Fibroblast of skin of scalp (primary cell): ENCODE data around the gene KLRK1. TPM values are rescaled to one million over a fixed set of nuclear protein-coding genes. Genes with fewer than 3 reads are reported as not detected.
"Not testable (repeated sequence)": the region's sequence is repeated elsewhere in the genome, so short reads cannot be mapped to it uniquely, and the experiment has no call there.

Experiments
- DNase-seq: peaks from one replicate; pipeline ENCODE4 v3.0.0-alpha.2; 2013
- polyA plus RNA-seq, 2 experiments: library from polyadenylated mRNA; unstranded; fragments of 120-200 nt; gene quantifications; one replicate each; pipeline ENCODE4 v1.2.1, GENCODE V29; 2013; ENCODE audit not compliant: insufficient read length in 2 of 2

The KLRK1 gene
- not detected for polyA plus RNA-seq (2013, experiment 1 of 2; ENCODE audit: insufficient read length)
- polyA plus RNA-seq (2013, experiment 2 of 2; ENCODE audit: insufficient read length), result not detected

DNA sequence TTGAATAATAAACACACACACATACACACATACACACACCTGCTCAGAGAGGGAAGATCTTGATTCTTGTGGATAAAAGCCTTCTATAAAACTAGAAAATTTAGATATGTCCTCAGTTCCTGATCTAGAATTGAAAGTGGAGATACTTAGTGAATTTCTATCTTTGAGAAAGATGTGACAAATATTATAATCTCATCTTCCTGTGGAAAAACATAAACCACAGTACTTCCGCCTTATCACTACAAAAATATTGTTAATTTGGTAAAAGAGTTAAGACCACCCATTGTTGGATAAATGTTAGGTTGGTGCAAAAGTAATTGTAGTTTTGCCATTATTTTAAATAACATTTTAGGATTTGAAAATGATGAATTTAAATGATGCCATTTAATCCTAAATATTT, at the start of gene KLRK1:
KLRK1 (minus strand) TSS at position 138 of the 400 bp plus-strand sequence. CDS start 1,231 bp downstream, outside the sequence.
- no peak for DNase-seq

DNA sequence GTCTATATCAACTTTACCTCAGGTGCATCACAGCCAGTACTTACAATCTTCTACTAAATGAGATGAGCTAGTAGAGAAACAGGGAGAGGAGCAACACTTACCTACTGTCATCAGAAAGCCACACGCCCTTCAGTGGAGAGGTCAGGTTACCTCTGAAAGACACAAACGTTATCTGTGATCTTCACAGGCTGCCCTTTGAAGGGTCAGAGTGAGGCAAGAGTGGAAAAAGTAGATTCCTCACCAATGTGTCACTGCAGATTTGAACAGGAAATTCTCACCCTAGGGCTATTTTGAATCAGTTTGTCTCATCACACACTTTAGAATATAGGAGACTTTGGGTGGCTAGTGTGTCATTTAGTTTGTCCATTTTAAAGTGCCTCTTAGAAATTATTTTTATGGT, 47.8 kb upstream of the KLRK1 start:
- DNase-seq, result not testable (repeated sequence)

DNA sequence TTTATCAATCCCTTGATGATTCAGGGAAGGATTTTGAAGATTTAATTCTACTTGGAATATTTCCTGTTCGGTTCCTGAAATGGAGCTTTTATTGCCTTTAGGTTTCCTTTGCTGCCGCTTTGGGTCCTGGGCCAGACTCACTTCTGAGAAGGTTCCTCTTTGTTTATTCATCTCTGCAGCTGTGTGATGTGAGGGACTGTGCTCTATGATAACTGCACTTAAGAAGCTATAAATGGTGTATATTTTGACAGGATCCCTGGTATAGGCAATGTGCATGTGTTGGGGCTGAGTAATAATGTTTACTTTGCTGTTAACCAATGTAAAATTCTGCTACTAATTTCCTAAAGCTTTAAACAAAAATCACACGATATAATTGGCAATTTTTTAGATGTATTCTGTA, 46.0 kb upstream of the KLRK1 start, which contains the start of gene KLRC2:
KLRC2 (minus strand) TSS at position 195 of the 400 bp plus-strand sequence; CDS start at position 171, 24 bp downstream.
- DNase-seq, result peak; percentile 1

DNA sequence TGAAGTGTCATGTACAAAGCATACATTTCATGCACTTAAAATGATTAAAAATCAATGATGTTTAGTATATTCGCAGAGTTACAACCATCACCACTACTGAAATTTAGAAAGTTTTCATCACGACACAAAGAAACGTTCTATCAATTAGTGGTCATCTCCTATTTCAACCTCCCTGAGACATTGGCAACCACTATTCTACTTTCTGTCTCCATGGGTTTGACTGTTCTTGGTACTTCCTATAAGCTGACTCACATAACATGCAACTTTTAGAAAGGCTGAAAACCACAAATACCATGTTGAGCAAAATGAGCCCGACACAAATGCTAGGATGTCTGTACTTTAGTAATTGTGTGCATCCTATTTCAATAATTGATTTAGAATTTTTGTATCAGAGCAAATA, 40.8 kb upstream of the KLRK1 start:
- peak; percentile 29 for DNase-seq

DNA sequence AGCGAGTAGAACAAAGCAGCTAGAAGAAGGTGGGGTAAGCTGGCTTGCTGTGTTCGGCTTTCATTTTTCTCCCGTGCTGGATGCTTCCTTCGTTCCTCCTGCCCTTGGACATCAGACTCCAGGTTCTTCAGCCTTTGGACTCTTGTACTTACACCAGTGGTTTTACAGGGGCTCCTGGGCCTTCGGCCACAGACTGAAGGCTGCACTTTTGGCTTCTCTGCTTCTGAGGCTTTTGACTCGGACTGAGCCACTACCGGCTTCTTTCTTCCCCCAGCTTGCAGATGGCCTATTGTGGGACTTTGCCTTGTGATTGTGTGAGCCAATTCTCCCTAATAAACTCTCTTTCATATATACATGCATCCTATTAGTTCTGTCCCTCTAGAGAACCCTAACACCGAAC, 36.1 kb upstream of the KLRK1 start:
- DNase-seq, result not testable (repeated sequence)

DNA sequence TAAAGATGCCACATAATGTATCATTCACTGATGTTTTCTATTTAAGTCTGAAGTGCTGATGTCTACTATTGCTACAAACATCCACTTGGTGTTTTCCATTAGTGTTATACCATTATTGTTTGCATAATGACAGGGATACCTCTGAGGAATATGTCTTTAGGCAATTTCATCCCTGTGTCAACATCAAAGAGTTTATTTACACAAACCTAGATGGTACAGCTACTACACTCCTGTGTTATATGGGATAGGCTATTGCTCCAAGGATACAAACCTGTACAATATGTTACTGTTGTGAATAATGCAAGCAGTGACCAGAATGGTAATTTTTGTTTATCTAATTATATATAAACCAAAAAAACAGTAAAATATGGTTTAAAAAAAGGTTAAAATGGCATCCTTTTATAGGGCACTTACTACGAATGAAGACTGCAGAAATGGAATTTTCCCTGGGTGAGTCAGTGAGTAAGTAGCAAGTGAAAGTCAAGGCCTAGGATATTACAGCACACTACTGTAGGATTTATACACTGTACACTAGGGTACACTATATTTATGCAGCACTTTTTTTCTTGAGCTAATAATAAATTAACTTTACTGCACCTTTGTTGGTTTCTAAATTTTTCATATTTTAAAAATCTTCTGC, 34.5 kb upstream of the KLRK1 start:
- DNase-seq, result not testable (repeated sequence)

DNA sequence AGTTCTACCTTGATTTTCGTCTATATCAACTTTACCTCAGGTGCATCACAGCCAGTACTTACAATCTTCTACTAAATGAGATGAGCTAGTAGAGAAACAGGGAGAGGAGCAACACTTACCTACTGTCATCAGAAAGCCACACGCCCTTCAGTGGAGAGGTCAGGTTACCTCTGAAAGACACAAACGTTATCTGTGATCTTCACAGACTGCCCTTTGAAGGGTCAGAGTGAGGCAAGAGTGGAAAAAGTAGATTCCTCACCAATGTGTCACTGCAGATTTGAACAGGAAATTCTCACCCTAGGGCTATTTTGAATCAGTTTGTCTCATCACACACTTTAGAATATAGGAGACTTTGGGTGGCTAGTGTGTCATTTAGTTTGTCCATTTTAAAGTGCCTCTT, 32.3 kb upstream of the KLRK1 start:
- not testable (repeated sequence) for DNase-seq

DNA sequence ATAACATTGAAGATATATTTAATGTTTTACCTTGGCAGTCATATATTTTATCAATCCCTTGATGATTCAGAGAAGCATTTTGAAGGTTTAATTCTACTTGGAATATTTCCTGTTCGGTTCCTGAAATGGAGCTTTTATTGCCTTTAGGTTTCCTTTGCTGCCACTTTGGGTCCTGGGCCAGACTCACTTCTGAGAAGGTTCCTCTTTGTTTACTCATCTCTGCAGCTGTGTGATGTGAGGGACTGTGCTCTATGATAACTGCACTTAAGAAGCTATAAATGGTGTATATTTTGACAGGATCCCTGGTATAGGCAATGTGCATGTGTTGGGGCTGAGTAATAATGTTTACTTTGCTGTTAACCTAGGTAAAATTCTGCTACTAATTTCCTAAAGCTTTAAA, 30.5 kb upstream of the KLRK1 start, which contains the start of gene KLRC3:
KLRC3 (minus strand) TSS at position 262 of the 400 bp plus-strand sequence; CDS start at position 217, 45 bp downstream.
- not testable (repeated sequence) for DNase-seq

DNA sequence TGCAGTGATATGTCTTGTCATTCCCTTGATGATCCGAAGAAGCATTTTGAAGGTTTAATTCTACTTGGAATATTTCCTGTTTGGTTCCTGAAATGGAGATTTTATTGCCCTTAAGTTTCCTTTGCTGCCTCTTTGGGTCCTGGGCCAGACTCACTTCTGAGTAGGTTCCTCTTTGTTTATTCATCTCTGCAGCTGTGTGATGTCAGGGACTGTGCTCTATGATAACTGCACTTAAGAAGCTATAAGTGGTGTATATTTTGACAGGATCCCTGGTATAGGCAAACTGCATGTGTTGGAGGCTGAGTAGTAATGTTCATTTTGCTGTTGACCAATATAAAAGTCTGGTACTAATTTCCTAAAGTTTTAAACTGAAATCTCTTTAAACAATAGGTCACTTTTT, 19.6 kb upstream of the KLRK1 start, which contains the start of gene KLRC4:
KLRC4 (minus strand) TSS at position 366 of the 400 bp plus-strand sequence; CDS start at position 184, 182 bp downstream.
- no peak for DNase-seq

DNA sequence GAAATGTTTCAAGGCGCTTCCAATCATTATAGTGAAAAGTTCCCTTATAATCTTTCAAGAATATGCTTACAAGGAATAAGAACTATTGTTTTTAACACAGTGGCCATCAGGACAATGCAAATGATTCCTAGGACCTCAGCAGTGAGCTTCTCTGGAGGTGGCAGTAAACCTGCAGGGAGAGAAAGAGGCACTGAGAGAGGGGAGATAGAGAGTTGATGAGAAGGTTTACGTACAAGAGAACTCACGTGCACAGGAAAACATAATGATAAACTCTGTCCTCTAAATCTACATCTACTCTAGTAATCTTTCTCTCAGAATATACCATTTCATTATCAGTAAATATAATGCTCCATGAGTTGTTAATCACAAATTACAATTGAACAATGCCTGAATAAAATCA, 19.0 kb upstream of the KLRK1 start:
- DNase-seq, result no peak

DNA sequence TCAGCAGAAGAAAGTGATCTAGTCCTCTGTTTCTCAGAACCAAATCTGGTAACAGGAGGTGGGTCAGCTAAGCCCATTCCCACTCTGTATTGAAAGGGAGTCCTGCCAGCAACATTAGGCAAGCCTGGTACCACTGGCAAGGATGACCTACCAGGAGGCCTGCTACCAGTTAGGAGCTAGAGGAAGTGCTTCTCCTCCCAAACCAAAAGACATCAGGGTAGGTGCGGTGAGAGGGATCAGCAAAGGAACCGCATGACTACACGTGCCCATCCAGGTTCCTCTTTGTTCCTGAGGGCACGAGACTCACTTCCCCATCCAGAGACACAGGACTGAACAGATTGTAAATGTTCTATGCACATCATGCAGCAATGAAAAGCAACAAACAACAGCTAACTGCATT, 16.9 kb upstream of the KLRK1 start:
- DNase-seq, result no peak

DNA sequence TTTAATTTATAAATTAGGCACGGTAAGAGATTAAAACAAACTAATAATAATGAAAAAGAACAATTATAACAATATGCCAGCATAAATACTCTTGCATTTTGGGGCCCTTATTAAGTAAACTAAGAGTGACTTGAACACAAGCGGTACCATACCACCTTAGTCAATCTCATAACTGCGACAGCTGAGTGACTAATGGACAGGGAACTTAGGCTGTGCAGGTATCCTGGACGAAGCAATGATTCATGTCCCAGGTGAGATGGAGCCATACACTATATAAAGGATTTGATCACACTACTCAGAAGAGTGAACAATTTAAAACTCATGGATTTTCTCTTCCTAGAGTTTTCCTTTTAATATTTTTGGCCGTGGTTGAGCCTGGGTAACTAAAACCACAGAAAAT, 15.5 kb upstream of the KLRK1 start:
- DNase-seq, result no peak

DNA sequence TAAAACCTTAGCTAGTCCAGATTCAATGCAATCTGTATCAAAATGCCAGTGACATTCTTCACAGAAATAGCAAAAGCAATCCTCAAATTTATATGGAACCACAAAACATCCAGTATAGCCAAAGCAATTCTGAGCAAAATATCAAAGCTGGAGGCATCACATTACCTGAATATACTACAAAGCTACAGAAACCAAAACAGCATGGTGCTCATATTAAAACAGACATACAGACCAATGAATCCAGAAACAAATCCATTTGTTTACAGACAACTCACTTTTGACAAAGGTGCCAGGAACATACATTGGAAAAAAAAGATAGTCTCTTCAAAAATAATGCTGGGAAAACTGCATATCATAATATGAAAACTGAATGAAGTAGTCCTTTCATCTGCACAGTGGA, 15.0 kb upstream of the KLRK1 start:
- no peak for DNase-seq

DNA sequence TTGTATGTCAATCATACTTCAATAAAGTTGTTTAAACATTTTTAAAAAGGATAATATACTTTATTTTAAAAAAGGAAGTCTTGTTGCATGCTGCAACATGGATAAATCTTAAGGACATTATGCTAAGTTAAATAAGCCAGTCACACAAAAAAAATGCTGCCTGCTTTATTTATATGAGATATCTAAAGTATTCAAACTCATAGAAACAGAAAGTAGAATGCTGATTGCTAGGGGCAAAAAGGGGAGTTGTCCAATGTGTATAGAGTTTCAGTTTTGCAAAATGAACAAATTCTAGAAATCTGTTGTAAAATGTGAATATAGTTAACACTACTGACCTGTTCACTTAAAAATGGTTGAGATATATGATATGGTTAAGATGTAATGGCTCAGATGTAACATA, 11.0 kb upstream of the KLRK1 start:
- no peak for DNase-seq

DNA sequence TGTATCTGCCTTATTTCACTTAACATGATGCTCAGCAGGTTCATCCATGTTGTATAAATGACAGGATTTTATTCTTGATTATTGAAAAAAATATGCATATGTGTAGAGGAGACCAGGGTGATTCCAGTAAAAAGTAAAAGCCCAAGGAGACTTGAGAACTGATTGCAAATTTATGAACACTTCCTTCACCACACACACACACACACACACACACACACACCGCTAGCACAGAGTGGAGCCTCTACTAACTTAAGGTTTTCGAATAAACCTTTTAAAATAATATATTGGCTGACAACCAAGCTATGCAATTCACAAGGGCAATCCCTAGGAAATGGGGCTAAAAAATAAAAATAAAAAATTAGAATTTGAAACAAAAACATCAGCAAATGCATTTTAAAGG, 8.3 kb upstream of the KLRK1 start:
- no peak for DNase-seq

DNA sequence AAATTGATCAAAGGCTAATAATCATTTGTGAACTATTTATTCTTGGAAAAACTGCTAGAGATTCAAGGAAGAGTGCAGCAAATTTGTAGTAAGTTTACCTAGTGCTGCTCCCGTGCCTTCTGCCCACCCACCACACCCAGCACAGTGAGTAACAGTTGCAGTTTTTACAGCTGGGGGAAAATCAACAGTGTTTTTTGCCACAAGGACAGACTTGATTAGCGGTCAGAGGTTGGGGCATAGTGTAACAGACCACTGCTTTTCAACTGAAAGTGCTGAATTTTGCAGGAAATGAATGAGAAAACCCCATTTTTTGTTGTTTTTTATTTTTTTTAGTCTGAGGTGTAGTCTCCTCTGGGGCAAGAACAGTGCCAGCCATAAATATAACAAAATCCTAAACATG, 7.5 kb upstream of the KLRK1 start:
- DNase-seq, result no peak

DNA sequence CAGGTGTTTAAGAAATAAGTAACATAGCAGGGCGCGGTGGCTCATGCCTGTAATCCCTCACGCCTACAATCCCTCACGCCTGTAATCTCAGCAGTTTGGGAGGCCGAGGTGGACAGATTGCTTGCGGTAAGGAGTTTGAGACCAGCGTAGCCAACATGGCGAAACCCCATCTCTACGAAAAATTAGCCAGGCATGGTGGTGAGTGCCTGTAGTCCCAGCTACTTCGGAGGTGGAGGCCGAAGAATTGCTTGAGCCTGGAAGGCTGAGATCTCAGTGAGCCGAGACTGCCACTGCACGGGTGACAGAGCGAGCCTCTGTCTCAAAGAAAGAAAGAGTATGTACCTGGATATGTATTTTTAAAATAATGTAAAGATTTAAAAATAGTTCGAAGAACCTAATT, 6.3 kb upstream of the KLRK1 start:
- not testable (repeated sequence) for DNase-seq

DNA sequence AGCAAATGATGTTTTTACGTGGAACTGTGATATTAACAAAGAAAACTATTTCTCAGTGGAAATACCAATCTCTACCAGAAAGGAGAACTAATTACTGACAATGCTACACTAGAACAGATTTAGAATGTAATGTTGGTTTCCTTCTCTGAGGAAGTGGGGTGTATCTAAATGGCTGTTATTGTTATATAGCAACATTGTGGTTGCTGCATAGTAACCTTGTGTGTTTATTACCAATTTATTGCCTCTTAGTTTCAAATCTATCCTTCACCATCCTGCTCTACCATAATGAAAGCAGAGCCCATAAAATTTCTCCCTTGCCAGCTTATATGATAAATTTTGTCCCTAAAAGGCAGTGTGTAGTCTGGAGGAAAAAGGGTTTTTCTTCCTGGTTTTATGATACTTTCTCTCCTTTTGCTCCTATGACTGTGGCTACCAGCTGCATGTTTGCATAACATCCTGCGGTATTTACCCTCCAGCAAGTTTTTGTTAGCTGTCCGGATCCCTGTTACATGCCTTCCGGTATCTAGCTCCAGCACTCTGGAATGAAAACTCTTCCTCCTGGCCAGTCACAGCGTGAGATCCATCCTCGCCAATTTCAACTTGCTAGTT, 5.7 kb upstream of the KLRK1 start:
- peak; percentile 88 for DNase-seq

DNA sequence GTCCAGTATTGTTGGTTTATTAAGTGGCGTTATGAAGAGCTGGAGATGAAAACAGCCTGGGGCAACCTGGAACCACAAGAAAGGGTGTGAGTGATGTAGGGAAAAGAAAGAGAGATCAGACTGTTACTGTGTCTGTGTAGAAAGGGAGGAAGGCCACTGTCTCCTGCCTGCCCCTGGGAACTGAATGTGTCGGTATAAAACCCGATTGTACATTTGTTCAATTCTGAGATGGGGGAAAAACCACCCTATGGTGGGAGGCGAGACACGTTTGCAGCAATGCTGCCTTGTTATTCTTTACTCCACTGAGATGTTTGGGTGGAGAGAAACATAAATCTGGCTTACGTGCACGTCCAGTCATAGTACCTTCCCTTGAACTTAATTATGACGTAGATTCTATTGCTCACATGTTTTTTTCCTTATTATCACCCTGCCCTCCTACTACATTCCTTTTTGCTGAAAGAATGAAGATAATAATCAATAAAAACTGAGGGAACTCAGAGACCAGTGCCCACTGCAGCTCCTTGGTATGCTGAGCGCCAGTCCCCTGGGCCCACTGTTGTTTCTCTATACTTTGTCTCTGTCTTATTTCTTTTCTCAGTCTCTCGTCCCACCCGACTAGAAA, 4.8 kb upstream of the KLRK1 start:
- not testable (repeated sequence) for DNase-seq

DNA sequence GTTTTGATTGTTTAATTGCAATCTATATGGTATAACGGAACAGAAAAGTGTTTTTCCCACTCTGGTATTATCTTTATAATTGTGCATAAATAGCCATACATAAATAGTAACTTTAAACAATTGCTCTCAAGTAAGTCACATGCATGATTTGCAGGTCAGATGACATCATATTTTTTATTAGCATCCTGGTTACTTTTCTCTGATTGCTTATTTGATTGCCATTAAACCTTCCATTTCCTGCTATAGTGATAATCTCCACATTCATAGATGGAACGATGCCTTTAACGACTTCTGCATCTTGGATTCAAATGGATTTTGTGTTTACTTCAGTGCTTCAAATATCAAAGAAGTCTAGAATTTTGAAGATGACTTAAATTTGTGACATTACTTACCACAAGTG, 3.5 kb upstream of the KLRK1 start:
- DNase-seq, result no peak

DNA sequence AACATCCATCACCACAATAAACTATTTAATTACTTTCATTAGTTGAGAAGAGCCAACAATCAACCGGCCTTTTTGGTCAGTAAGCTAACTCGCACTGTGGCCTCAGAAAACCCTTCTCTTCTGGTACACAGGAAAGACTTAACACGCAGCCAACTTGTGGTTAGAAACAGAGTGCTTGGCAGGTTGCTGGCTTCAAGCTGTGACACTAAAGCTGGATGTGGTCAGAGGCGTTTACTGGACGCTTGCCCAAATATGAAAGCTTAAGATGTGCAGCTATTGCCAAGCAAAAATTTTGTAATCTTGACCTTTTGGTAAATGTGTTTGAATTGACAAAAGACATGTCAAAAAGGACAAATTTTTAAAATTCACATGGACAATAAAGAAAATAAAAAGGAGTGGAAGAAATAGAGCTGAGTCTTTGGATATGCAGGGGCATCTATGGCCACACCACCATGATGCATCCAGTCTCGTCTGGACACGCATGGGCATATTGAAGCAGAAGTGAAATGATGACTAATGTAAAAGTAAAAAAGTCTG, 2.6 kb upstream of the KLRK1 start:
- peak; percentile 94 for DNase-seq

DNA sequence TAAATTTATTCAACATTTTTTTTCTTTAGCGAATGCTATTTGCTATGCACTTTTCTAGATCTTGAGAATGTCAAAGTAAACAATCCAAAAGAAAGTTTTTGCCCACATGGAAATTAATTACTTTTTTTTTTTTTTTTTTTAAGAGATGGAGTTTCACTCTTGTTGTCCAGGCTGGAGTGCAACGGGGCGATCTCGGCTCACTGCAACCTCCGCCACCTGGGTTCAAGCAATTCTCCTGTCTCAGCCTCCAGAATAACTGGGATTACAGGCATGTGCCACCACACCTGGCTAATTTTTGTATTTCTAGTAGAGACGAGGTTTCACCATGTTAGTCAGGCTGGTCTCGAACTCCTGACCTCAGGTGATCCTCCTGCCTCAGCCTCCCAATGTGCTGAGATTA, 1.1 kb upstream of the KLRK1 start:
- not testable (repeated sequence) for DNase-seq
